GM18867 (cell line): ENCODE measurements around the gene ZFYVE19.
A peak's percentile ranks its signal among the peaks of the same experiment; 100 is the strongest.

Experiments
- ATAC-seq: cut with Tn5 transposase; IDR thresholded peaks from one replicate; pipeline ENCODE4 v1.9.1; 2021; ENCODE audit warnings: mild to moderate bottlenecking, moderate library complexity; ENCODE audit not compliant: unreplicated experiment

The ZFYVE19 gene, protein sequence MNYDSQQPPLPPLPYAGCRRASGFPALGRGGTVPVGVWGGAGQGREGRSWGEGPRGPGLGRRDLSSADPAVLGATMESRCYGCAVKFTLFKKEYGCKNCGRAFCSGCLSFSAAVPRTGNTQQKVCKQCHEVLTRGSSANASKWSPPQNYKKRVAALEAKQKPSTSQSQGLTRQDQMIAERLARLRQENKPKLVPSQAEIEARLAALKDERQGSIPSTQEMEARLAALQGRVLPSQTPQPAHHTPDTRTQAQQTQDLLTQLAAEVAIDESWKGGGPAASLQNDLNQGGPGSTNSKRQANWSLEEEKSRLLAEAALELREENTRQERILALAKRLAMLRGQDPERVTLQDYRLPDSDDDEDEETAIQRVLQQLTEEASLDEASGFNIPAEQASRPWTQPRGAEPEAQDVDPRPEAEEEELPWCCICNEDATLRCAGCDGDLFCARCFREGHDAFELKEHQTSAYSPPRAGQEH

DNA sequence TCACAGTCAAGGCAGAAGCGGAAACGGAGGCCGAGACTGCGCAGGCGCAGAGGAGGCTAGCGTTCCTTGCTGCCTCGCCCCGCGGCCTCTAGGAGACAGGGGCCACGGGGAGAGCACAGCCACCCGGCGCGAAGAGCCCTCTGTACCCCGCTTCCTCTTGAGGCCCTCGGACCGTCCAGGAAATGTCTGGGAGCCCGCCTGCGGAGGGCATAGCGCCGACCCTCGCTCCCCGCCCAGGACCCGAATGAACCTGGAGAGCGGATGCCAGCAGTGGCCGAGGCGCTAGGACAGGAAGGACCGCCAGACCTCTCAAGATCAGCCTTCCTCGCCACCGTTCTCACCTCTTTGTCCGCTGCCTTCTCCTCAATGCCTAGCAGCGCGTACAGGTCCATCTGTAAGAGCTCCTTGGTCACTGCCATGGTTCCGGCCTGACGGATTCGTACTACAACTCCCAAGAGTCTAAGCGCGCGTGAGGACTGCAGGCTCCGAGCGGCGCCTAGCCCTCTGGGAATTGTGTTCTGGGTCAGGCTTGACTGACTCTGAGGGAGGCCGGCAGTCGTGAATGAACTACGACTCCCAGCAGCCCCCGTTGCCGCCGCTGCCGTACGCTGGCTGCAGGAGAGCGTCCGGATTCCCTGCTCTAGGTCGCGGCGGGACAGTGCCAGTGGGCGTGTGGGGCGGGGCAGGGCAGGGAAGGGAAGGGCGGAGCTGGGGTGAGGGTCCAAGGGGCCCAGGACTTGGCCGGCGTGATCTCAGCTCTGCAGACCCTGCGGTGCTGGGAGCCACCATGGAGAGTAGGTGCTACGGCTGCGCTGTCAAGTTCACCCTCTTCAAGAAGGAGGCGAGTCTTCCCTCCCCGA is at the start of gene ZFYVE19, which contains the start of gene DNAJC17:
TSS of gene ZFYVE19 (plus strand) at position 62 of the 860 bp plus-strand sequence. CDS start at position 563, 501 bp downstream.
TSS of gene DNAJC17 (minus strand) at position 446 of the 860 bp plus-strand sequence. CDS start at position 419, 27 bp downstream.
- ATAC-seq: peak; percentile 92

DNA sequence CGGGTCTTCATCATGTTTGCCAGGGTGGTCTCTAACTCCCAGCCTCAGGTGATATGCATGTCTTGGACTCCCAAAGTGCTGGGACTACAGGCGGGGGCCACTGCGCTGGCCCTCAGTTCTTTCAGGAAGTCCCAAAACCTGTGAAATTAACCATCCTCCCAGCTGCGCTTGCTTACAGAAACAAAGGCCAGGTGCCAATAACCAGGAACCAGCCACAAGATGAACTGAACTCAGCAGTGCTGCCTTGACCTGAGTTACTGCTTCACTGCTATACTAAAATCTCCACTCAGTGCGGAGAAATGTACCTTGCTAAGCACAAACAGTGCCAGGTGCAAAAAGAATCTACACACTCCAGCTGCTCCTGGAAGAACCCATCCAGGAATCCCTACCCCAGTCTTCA is 46.9 kb upstream of the ZFYVE19 start:
- no peak for ATAC-seq

DNA sequence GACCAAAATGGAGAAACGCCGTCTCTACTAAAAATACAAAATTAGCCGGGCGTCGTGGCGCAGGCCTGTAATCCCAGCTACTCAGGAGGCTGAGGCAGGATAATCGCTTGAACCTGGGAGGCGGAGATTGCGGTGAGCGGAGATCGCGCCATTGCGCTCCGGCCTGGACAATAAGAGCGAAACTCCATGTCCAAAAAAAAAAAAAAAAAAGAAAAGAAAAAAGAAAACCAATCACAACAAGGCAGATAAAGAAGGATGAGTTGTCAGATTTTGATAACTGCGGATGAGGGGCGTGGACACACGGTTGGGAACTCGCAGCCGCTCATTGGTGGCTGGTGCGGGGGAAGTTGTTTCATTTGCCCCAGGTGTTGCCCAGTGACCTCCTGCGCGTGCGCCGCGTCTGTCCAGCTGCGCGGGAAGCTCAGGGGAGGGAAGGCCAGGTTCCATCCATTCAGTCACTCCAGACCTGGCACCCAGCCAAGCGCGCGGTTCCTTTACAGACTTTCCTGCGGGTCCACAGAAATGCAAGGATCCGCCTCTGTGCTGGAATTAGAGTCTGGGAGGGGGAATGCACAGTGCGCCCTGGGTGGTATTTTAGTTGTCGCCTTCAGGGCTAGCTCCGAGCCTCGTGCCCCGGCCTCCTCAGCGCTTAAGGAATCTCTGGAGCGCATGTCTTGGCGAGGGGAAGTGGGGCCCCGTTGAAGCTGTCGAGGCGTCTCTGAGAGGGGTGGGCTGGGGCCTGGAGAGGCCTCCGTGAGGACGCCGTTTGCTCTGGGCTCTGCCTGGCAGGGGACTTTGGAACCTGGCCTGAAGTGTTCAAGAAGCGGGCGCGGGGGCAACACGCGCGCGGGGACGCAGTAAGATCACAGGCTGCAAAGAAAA is 43.7 kb upstream of the ZFYVE19 start:
- peak; percentile 2 for ATAC-seq

DNA sequence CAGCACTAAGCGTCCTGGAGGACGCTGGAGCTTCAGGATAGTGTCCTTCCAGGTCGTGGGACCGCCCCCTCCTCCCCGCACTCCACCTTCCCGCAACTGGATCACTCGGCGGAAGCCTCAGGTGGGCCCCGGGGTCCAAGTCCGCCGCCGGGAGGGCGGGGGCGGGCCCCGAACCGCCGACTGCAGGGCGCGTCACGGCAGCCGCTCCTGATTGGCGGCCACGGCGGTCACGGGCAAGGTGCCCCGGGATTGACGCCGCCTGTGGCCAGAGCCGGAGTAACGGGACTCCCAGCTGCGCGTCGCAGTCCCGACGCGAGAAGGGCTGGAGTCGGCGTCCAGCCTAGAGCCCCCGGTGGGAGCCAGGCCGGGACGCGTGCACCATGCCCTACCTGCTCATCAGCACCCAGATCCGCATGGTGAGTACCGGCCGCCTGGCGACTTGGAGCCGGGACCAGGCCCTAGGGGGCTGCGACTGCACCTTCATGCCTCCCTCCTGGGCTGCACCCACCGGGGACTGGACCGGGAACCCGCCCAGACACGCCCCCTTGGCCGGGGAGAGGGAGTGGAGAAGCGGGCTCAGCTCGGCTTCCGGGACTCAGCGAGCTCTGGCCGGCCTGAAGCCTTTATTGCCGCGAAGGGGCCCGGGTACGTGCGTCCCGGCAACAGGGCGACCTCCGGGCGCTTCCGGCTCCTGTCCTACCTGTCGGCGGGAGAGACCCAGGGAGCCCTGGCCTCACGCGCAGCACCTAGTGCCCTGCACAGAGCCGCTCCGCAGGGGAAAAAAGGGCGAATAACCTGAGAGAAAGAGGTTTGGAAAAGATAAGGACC is 42.9 kb upstream of the ZFYVE19 start, which contains the start of gene GCHFR:
TSS of gene GCHFR (plus strand) at position 268 of the 828 bp plus-strand sequence. CDS start at position 381, 113 bp downstream.
- ATAC-seq: peak; percentile 58

DNA sequence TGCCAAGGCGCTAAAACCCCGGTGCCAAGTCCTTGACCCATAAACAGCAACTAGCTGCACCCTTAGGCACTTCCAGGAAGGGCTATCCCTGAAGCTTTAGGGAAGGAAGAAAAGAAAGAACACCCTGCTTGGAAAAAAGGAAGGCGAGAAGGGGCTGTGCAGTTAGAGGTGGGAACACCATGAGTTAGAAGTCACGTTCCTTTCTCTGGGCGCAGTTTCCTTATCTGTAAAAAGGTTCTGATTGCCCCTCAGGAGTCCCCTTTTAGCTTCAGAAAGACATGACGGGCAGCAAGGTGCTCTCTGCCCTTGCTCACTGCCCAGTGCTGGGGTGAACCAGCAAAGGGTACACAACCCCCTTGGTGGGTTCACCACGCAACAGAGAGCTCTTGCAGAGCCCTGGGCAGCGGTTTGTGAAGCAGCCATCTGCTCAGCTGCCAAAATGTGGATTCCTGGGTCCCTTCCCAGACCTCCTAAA is 42.2 kb upstream of the ZFYVE19 start:
- ATAC-seq: no peak

DNA sequence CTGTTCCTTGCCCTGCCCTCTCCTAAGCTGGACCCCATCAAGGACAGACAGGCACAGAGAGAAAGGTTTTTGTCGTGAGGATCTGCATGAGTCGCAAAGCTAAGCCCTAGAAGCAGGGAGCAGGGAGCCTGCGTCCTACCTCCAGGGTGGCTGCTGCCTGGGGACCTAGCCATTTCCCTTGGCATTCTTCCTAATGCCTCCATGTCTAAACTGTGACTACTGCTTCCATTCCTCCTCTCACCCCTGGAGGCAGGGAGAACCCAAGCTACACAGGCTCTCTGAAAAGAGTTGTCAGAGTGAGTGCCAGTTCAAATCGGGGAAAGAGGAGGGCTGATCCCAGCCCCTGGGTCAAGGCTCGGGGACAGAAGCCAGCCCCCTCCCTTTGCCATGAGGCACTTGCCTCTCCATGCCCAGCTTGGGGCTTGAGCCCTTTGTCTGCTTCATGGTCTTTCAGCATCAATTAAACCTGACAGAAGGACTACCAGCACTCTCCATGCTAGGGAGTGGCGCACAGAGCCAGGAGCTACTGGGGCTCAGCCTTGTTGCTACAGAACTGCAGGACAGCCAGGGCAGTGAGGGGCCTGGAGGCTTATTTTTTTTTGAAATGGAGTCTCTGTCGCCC is 40.6 kb upstream of the ZFYVE19 start:
- no peak for ATAC-seq

DNA sequence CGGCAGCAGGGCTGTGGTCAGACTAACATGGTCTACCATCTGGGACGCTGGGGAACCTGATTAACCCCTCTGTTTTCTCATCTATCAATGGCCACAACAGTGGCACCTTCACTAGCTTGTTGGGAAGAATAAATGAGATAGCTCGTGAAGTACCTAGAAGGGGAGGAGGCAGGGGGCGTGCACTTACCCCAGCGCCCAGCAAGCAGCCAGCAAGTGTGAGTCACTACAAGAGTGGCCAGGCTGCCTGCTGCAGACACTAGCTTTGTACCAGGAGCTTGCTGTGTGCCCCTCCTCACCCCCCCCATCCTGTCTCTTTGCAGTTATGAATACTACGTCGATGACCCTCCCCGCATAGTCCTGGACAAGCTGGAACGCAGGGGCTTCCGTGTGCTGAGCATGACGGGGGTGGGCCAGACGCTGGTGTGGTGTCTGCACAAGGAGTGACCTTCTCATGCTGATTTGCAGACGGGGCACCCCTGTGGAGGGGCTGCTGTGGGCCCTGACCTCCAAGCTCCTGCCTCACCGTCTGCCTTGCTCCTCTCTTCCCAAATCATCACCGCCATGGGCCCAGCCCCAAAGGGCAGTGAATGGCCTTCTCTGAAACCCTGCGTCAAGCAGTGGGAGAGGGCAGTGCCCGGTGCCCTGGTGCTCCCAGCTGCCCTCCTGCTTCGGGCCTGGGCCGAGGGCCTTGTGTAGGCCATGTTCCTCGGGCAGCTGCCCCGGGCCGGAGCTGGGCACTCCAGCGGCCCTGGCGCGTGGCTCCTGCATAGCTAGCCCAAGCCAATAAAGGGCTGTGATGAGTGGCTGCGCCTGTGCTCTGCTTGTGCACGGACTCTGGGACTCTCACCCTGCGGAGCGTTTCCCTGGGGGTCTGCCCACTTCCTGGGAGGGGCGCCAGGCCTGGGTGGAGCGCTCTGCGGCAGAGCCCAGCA is 39.7 kb upstream of the ZFYVE19 start:
- ATAC-seq: no peak

DNA sequence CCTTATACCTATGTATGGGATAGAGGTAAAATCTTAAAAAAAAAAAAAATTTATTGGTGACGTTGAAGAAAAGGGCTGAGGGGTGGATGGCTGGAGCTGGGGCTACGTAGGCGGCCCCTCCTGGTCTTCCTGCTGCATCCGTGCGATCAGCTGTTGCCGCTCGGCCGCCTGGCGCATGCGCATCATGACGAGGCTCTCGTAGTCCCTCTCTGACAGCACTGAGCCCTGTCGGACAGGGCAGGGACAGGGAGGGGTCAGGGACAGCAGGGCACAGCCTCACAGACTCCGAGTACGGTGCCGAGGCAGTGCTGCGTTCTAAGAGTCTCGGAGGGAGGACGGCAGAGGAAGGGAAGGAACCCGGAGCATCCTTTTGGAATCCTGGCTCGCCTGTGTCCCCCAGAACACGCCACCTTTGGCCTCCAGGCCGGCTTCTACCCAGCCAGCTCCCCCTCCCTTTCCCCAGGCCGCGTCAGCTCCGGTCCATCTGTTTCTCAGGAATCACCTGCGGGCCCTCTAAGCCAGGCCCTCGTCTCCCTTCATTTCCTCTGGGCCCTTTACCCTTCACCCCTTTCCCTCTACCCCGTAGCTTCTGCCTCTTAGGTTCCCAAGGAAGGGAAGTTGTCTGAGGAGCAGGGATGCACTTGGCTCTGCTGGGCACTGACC is 38.9 kb upstream of the ZFYVE19 start:
- no peak for ATAC-seq

DNA sequence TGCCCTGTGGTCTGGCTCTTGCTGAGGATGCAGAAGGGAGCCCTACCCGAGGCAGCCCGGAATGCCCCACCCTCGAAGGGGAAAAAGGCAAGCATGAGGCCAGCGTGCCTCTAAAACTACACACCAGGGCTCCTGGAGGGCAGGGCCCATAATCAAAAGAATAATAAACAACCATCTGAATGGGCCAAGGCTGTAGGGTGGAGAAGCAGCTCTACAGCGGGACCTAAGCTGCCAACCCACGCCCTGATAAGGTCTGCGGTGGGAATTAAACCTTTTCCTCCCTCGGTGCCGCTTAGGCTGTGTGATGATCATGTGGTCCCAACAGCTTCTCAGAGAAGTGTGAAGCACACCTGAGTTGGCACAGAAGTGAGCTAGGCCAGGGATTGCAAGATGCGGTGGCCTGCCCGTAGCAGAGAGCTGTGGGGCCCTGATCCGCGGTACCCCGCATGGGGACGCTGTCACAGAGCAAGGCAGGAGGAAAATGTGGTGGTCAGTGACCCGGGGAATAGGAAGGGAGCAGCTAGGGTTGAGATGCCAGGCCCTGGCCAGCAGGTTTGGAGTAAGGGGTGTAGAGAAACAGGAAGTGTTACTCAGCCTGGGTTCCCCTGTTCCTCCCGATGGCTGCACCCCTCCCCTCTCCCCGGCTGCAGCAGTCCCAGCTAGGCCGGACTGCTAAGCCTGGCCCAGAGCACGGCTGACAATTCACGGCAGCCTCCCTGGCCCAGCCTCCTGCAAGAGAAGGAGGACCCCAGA is 38.2 kb upstream of the ZFYVE19 start:
- no peak for ATAC-seq

DNA sequence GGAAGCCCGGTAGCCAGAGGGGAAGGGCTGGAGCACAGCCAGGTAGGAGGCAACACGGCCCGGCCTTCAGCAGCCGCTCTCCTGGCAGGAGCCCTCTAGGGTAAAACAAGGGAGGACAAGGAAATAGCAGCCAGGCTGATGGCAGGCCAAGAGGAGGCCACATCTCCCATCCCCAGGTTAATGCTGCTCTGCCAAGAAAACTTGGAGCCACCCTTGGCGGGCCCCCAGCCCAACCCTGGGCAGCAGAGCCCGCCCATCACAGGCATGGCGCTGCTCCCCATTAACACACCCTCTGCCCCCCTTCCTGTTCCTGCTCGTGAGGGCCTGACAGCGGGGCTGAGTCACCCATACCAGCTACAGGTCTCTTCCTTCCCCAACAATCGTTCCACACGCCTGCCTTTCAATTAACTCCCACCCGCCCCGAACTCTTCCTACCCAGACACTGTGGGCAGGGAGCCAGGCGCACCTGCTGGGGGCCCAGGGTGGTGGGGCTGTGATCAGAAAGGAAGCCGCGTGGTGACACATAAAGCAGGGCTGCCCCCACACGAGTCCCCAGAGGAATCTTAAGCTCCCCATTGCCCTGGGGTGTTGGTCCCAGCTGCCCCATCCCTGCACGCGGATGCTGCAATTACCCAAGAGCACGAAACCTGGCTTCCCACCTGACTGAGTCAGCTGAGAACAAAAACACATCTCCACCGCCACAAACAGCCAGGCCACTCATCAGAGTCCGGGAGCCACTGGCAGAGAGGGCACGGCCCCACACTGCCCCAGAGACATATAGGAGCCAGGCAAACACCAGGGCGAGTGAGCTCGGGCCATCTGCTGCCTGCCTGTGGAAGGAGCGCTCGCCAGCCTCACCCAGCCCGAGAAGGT is 37.4 kb upstream of the ZFYVE19 start, which contains the start of gene C15orf62:
TSS of gene C15orf62 (plus strand) at position 707 of the 873 bp plus-strand sequence. CDS start 516 bp downstream, outside the sequence.
- ATAC-seq: peak; percentile 27

DNA sequence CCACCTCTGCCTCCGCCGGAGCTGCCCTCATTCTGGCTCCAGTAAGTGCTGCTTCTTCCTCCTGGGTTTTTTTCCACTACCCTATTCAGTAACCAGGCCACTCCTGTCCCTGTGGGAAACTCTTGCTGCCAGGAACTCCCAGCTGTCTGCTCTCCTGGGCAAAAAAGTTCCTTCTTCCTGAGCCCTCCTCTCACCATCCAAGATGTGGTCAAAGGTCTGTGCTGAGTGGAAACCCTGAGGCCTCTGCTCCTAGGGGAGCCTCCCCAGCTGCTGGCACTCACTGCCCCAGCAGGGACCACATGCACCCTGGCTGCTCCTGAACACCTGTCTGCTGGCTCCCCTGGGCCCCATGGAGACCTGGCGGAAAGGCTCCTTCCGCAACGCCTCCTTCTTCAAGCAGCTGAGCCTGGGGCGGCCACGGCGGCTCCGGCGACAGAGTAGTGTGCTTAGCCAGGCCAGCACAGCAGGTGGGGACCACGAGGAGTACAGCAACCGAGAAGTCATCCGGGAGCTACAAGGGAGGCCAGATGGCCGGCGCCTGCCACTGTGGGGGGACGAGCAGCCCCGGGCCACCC is 36.7 kb upstream of the ZFYVE19 start:
- ATAC-seq: no peak

DNA sequence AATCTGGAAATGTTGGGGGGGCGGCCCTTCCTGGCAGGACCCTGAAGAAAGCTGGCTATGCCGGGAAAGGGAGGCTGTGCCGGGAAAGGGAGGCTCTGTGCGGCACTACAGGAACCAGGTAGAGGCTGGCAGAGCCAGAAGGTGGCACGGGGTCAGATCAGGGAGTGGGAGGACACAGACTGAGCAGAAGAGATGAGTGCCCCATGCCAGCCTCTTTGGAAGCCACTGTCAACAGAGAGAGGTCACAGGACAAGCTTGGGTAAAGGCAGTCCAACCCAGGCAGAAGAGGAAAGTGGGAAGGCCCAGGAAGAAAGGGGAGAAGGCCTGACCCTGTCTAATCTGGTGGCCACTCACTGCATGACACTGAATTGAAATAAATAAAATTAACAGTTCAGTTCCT is 35.6 kb upstream of the ZFYVE19 start:
- ATAC-seq: no peak

DNA sequence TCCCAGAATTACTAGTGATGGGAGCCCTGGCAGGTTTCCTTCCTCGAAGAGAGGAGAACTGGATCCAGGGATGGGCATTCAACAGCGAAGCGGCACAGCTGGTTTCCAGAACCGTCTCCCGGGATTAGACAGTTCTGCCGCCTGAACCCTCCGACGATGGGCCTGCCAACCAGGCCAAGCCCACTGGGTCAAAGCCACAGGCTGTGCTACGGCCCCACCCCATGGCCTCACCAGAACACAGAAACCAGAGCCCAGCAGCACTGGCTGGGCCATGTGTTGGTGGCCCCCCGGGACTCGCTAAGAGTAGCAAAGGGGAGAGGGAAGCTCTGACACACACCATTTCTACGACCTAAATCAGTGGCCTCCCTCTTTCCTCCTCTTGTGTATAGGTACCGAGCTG is 34.9 kb upstream of the ZFYVE19 start:
- no peak for ATAC-seq

DNA sequence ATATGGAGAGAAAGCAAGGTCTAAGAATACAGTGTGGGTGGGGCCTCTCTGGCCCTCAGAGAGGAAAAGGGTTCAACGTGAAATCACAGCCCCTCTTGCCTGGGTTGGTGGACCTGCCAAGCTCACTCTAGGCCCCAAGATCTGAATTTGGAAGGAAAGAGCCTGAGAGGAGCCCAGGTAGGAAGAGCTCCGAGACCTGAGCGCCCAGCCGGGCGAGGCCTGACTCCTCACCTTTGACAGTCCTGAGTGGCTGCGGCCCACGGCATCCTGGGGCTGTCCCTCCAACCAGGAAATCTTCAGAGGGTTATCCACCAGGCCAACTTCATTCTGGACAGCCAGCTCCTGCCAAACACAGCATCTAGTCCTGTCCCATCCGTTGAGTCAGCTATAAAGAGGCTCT is 33.4 kb upstream of the ZFYVE19 start:
- ATAC-seq: no peak

DNA sequence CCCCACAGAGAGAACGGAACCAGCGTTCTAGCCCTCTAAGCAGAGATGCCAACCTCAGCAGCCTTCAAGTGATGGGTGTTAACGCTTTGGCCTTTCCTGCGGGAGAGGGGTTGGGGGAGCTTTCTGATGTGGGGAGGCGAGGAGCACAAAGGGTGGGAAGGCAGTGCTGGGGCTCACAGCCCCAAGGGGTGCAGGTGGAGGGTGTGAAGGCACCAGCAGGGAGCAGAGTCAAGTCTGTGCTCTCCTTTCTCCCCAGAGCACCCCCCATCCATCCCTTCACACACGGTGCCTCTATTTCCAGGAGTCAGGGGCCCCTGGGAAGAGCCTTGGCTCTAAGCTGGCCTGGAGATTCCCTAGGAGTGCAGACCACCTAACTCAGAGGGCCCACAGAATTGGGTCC is 33.0 kb upstream of the ZFYVE19 start:
- ATAC-seq: no peak
